RWPE1 (cell line): ENCODE measurements around the gene DCPS.
A peak's percentile ranks its signal among the peaks of the same experiment; 100 is the strongest.

Experiments used
- CTCF ChIA-PET: fragments of 350-600 bp; sonication (Branson Sonifier 250); formaldehyde crosslinking; extraction: SDS; loops from one replicate; lab custom pipeline; 2021; lab: Yijun Ruan, JAX
- POLR2A ChIA-PET: fragments of 400-600 bp; formaldehyde crosslinking; extraction: SDS; loops from one replicate; lab custom pipeline; 2020; ENCODE audit warnings: antibody characterized with exemption; ENCODE audit not compliant: low non-redundant PET; lab: Yijun Ruan, JAX
- DNase-seq: peaks from one replicate; pipeline ENCODE4 v3.0.0; 2012; ENCODE audit warnings: low spot score
- H3K27ac ChIP-seq: fragments of 450-650 bp; 2 replicates; pipeline ENCODE4 v1.5.1; 2017
- CTCF ChIP-seq: fragments of 450-650 bp; conservative IDR thresholded peaks from 2 replicates; pipeline ENCODE4 v1.5.1; 2017; ENCODE audit warnings: low read depth, mild to moderate bottlenecking

DCPS gene

GRCh38 chr11:126310200-126310991, 6.5 kb downstream of the DCPS start:
- DNase-seq: peak; percentile 60
- peak overlapping the region; percentile 33; the same call in 1 of the 2 replicates for H3K27ac ChIP-seq
- ChIA-PET POLR2A (no interaction called here), CTCF (interaction anchor here (0.6 to 3.0 kb wide), 10 partner anchors 43 to 260 kb away, joined by 3 to 48 read pairs (median 6); partner anchors contain the start of gene ST3GAL4)
- TF ChIP-seq CTCF: peak; percentile 85

- CTCF ChIA-PET: interaction anchor here (0.6 to 3.0 kb wide), 8 partner anchors 43 to 260 kb away, joined by 3 to 48 read pairs (median 6); partner anchors contain the start of gene ST3GAL4
- TF ChIP-seq CTCF: no peak
- POLR2A ChIA-PET: no interaction called here
- DNase-seq: no peak
- H3K27ac ChIP-seq: peak overlapping the region; percentile 33; the same call in 1 of the 2 replicates
Measured at GRCh38 chr11:126310992-126311310, 7.1 kb downstream of the DCPS start.

- no peak for TF ChIP-seq CTCF
- CTCF ChIA-PET: interaction anchor here (0.7 to 3.0 kb wide), 6 partner anchors 45 to 259 kb away, joined by 3 to 48 read pairs (median 8); partner anchors contain the start of gene ST3GAL4
- H3K27ac ChIP-seq: peak overlapping the region; percentile 48
- POLR2A ChIA-PET: no interaction called here
- DNase-seq: no peak
Measured at GRCh38 chr11:126311401-126312291, 7.8 kb downstream of the DCPS start.

- DNase-seq: no peak
- ChIA-PET CTCF (interaction anchor here (0.5 to 1.3 kb wide), 3 partner anchors 81 to 168 kb away, joined by 4 to 6 read pairs (median 5); no protein-coding TSS in a partner anchor), POLR2A (no interaction called here)
- H3K27ac ChIP-seq: peak overlapping the region; percentile 48
- no peak for TF ChIP-seq CTCF
Measured at GRCh38 chr11:126312961-126313360, 9.1 kb downstream of the DCPS start.

- no peak overlapping the region for H3K27ac ChIP-seq
- DNase-seq: no peak
- POLR2A ChIA-PET: no interaction called here
- TF ChIP-seq CTCF: no peak
- CTCF ChIA-PET: no interaction called here
Measured at GRCh38 chr11:126313826-126314225, 10.0 kb downstream of the DCPS start.

GRCh38 chr11:126317432-126317755, 13.5 kb downstream of the DCPS start:
- peak overlapping the region; percentile 100 for H3K27ac ChIP-seq
- ChIA-PET CTCF (interaction anchor here (0.6 kb wide), 1 partner anchor 665 kb away, joined by 5 read pairs; no protein-coding TSS in a partner anchor), POLR2A (no interaction called here)
- no peak for TF ChIP-seq CTCF
- no peak for DNase-seq
